ENCODE data around the gene NTN1.

The NTN1 gene

DNA sequence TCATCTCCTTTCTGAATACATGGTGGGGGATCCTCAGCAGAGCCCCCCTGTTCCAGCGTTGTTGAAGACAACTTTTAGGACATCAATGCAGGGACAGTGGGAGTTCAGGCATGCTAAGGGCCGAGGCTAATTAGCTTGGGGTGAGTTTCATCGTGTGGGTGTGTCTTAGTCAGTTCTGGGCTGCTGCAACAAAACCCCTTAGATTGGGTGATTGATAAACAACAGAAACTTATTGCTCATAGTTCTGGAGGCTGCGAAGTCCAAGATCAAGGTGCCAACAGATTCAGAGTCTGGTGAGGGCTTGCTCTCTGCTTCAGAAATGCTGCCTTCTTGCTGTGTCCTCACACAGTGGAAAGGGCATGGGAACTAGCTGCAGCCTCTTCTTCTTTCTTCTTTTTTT, 214.0 kb downstream of the NTN1 start:
- DNase-seq, result no peak

DNA sequence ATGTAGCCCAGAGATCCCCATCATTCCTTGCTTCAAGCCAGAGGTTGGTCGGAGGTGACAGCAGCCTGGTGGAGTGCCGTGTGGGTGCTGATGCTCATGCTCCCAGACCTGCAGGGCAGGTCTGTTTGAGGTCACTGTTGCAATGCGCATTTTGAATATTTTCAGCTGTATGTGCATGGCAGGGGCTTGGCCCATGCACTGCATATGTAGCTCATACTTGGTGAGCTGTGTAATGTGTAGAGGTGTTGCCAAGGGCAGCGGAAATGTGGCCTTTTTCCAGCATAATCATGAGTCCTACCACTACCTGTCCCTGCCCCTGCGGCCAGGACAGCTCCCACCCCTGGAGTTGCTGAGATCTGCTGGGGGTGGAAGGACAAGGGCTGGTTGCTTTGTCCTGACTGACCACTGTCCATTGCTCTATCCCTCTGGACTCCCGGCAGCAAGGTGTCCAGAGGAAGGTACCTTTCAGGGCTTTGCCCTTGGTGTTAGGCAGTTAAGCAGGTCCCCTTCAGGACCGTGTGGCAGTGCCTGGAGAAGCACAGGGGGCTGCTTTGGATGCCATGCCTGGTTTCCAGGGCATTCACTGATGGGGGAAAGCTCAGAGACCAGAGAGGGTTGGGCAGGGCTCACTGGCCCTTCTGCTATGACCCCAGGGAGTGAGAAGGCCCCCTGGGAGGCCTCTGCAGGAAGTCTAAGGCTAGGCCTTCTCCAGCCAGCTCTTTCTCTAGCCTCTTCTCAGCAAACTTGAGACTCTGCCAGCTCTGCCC, 215.2 kb downstream of the NTN1 start:
- no peak for DNase-seq

DNA sequence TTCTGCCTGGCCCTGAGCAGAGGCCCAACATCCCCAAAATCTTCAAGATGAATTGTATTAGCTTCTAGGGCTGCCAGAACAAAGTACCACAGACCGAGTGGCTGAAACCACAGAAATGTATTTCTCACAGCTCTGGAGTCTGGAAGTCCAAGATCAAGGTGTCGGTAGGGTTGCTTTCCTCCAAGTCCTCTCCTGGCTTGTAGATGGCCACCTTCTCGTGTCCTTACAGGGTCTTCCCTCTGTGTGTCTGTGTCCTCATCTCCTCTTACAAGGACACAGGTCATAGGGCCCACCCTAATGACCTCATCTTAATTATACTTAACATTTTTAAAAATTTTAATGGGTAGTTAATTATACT, 215.7 kb downstream of the NTN1 start:
- no peak for DNase-seq

DNA sequence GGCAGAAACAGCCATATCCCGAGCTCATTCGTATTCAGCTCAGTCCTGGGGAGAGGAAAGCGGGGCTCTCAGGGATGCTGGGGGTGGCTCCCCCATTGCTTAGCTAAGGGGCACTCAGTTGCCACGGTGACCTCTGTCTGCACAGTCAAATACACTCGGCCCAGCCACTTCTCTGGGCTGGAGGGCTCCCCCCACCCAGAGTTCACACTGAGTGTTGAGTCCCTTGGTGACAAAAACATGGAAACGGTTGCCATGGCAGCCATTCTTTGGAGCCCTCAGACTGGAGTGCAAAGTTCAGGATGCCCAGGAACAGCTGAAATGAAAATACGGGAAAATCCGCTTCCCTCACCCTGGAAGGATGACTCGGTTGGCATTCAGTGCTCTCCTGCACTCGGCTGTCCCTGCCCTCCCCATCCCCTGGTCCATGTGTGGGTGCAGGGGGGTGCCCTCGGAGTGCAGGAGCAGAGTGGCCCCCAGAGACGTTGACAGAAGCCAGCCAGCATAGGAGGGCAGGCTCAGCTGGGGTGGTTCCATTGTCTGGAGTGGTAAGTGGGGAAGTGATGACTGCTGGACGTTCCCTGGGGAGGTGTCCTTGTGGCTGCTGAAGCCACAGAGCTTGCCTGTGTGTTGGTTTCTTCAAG, 216.5 kb downstream of the NTN1 start:
- DNase-seq, result no peak

DNA sequence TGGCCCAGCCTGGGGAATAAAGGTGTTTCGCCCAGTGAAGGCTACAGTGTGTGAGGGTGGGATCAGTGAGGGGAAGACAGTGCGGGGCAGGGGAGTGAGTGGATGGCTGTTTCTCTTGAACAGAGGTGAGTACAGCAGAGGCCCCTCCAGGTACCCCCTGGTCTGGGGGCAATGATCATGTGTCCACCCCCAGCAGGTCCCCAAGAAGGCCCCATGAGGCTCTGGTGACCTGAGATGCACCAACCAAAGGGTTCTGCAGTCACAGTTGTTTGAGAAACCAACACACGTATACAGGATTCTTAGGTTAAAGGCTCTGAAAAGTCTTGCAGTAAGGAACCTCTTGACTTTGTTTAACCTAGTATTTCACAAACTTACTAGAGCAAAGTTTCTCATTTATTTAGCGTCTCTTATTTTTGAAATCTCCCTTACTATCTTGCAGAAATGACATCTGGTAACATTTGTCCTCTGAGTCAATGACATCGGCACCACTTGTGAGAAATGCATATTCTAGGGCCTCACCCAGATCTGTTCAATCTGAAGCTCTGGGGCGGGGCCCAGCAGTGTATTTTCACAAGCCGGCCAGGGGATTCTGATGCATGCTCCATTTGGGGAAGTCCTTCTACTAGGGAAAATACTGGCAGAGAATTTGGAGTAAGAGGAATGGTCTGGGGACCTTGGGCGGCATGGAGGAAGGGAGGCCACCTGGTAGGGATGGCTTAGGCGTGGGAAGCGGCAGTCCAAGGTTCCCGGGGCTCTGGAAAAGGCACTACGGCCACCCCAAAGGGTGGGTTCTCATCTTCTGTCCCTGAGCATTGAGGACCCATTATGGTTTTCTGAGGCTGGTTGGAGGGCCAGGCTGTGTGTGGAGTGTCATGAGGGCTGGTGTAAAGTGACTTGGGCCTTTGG, 217.3 kb downstream of the NTN1 start:
- no peak for DNase-seq

DNA sequence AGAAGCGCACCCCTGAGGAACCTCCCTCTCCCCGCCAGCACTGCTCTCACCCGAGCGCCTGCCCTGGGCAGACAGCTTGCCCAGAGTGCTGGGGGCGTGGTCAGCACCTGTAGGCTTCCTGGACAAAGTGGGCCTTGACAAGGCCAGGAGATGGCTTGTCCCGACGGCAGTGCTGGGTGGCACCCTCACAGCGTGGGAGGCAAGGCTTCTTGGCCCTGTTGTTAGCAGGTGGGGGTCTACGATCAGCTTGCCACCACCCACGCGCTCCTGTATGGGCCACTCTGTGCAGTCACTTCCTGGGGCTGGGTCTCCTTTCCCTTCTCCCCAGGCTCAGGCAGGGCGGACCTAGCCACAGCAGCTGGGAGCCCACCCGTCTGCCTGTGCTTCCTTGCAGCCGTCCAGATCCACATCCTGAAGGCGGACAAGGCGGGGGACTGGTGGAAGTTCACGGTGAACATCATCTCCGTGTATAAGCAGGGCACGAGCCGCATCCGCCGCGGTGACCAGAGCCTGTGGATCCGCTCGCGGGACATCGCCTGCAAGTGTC, 218.0 kb downstream of the NTN1 start:
- DNase-seq, result peak; percentile 20

DNA sequence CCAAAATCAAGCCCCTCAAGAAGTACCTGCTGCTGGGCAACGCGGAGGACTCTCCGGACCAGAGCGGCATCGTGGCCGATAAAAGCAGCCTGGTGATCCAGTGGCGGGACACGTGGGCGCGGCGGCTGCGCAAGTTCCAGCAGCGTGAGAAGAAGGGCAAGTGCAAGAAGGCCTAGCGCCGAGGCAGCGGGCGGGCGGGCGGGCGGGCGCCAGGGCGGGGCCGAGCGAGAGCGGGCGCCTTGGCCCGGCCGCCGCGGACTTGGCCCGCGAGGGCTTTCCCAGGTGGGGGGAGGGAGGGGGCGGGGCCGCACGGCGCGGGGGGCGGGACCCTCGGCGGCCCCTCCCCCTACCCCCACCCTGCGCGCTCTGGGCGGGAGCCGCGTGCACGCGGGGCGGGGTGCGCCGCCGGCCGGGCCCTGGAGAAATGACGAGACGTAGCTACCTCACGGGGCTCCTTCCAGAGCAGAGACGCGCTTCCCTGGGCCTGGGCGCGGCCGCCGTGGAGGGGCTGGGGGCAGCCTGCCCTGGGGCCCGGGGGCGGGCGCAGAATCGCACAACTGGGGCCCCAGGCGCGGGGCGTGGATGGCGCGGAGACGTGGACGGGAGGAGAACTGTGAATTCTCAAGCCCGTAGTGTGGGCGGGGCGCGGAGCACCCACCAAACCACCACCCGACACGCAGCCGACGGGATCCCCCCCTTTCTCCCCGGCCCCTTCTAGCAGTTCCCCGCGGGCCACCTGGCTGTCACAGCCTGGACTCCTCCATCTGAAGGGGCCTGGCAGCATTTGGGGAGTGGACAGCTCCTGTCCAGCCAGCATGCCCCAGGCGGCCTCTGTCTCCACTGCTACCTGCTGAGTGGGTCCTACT, 218.7 kb downstream of the NTN1 start:
- DNase-seq, result peak; percentile 70

DNA sequence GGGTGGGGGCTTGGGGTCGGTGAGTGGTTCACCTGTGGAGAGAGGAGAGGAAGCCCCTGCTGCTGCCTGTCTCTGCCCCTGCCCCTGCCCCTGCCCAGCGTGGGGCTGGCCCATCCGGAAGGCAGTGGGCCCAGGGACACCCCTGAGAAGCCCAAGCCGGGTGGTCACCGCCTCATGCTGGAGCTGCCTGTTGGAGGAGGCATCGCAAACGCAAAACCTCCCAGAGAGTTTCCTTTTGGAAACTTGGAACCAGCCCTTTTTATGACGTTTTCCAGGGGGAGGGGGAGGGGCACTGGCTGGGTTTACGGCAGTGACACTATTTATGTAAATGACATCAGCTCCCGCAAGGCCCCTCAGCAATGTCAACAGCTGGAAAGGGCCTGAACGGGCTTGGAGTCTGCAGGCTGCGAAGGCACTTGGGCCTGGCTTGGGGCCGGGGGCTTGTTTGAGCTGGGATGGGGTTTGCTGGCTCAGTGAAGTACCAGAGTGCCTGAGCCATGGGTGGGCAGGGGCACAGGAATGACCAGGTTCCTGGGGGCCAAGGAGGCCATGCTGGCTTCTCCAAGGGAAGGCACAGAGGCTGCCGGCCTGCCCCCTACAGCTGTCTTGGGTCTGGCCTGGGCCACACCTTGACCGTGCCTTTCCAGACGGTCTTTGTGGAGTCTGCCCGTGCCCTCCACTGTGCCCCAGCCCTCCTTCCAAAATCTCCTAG, 219.5 kb downstream of the NTN1 start:
- DNase-seq, result no peak

DNA sequence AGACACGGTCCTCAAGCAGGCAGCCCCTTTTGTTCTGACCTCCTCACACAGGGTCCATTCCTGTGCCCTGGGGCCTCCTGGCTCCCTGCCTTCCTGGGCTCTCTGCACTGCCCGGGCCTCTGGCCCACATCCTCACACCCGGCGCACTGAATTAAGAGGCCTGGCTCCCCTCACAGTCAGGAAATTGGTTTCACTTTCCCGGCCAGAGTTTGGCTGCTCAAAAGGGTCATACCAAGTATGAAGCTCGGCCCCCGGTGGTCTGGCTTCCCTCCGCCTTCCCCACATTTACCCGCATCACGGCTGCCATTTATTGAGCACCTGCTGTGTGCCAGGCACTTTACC, 220.0 kb downstream of the NTN1 start:
- DNase-seq, result no peak

DNA sequence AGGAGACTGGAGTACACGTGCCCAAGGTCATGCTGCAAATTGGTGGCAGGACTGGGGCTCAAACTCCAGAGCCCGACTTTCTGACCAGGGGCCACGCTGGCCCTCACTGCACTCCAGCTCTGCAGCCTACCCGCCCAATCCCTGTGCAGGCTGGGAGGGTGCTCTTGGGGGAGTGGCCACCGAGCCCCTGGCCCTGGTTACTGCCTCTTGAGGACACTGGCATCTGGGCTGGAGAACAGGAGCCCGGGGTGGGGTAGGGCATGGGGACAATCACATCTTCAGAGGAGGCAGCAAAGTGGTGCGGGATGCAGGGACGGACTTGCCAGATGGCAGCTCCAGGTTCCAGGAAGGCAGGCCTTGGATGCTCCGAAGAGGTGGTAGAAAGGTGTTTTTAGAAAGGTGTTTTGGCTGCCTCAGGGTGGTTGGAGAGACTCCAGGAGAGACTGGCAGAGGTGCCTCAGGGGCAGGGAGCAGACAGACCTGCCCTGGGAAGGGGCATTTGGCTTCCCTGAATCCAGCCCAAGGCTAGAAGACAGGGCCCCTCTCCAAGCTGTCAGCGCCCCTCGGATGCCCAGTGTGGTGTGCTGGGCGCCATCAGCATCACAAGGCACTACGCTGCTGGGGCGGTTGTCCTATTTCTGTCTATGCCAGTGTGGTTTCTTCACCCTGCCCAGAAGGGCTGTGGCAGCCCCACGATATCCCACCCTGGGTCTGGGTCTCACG, 220.6 kb downstream of the NTN1 start:
- DNase-seq, result no peak

DNA sequence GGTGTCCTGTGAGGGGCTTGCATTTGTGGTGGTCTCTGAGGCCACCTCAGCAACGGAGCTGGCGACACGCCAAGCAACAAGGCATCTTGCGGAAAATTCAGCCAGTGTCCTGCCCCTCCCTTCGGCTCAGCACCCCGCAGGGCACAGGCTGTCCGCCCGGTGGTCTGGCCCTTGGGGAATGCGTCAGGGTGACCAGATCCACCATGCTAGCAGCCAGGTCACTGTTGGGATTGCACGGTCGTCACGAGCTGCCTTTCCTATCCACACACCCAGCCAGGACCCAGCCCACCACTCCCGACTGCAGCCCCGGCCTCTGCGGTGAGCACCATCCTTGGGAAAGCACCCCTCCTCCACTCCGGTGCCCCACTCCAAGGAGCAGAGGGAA, 221.2 kb downstream of the NTN1 start:
- no peak for DNase-seq

DNA sequence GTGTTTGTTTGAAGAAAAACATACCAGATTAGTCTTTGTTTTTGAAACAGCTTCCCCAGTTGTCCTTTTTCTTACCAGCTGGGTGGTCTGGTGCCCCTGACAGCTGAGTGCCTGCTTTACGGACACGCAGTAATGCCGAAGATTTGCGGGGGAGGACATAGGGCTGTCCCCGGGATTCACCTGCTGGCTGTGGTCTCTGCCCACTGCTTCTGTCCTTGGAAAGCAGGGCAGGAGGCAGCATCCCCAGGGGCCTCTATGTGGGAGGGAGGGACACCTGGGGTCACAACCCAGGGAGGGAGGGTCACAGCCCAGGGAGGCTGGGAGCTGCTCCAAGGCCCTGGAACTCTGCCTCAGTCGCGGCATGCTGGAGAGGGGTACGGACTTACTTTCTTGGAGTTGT, 221.7 kb downstream of the NTN1 start:
- no peak for DNase-seq

DNA sequence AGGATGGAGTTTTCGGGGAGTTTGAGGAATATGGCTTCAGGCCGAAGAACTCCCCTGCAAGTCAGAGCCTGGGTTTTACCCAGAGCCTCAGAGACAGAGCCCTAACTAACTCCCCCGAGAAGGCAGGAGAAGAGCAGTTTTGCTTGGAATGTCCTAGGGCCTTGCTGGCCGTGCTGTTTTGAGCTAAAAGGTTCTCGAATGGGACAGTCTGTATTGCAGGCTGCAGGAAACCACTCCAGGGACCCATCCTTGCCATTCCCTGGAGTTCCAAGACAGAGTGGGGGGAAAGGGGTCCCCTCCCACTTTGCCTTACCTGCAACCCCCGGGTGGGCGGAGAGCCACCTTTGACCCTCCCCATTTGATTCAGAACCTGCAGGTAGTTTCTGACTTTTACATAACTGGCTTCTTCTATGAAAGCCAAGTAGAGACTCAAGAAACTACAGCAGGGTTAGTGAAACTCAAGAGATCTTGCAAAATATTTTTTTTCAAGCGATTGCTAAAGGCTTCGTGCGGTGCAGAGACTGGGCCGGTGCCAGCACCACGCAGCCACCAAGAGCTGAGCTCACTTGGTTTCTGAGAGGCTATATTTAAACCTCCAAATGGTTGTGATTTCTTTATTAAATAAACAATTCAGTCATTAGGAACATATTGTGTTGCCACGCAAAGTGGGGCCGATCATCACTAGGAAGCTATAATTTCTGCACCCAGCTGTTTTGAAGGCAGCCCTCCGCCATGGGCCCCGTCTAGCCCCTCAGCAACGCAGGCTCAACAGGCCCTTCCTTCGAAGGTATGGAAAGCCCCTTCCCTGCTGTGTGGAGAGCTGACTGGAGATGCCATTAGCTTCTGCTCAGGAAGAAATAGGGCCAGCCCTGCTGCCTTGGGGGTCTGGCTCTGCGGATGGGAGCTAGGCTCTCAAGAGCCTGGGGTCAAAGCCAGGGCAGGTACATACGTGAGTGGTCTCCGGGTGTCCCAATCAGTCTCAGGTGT, 223.0 kb downstream of the NTN1 start:
- DNase-seq, result no peak

DNA sequence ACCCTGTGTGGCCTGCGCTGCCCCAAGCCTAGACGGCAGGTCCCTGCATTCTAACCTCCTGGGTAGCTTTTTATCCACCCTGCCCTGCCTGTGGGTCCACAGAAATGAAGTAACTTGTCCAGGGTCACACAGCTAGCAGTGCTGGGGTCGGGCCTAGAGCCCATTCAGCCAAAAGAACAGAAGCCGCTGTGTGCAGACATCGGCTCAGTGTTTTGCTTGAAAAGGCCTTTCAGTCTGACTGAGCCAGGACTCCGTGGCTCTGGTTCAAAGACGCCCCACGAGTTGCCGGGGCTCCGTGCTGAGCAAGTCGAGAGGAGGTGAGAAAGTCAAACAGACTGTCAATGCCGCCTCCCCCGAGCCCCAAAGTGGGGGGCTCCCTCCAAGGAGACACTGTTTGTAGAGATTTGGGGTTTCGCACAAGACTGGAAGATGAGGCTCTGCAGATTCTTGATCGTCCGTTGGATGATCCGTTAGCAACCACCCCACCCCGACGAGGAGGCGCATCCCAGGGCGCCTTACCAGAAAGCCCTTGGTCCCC, 226.2 kb downstream of the NTN1 start:
- no peak for DNase-seq

DNA sequence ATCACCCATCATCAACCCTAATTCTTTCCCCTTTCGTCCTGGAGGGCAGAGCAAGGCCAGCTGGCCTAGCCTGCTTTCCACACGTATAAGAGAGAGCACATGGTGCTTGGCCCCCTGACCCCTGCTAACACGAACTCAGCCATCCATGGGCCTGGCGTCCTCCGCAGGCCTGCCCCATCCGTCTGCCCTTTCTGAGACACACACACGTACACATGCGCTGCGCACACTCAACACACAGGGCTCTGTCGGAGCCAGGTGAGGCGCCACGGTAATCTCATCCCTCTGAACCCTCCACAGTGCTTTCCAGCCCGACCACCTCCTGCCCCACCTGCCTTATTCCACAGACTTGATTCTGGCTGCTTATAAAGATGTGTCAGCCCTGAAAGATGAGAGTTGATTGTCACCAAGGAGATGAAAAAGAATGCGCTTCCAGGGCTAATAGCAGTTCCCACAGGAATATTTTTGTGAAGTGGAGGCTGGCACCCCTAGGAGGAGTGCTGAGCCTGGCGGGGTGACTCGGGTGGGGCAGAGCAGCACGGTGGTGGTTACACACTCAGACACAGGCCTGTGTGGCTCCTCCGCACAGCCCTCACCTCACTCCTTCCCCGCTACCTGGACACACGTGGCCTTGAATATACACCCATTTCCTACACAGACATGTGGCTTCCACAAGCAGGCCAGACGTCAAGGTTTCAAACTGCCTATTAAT, 228.1 kb downstream of the NTN1 start:
- DNase-seq, result no peak

DNA sequence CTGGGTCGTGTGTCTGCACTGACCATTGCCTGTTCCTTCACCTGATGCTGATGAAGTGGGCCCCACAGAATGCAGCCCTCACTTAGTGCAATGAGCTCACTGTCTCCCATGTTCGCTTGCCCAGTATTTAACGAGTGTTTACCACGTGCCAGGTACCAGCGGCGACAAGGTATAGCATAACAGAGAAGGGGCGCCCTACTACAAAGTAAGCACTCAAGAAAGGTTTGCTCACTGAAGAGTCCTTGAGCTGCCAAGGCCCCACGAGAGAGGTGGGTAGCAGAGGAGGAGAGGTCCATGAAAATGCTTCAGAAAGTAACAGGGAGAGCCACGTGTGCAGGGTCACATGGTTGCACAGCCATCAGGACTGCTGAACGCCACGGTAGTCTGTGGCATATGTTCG, 230.0 kb downstream of the NTN1 start:
- no peak for DNase-seq

DNA sequence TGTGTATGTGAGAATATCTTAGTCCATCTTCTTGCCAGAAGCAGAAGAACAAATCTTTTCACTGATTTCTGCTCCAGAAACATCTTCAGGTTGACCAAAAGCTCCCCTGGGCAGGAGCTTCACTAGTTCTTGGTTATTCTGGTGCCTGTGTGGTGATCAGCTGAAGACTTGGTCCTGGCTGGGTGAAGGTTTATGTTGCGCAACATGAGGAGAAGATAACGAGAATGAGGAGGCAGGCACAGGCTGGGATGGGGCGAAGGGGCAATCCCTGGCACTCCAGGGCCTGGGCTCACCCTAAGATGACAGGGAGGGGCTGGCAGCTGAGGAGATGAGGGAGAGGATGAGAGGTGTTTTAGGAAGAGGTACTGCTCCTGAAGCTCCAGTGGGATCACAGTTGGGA, 232.0 kb downstream of the NTN1 start:
- DNase-seq, result no peak

DNA sequence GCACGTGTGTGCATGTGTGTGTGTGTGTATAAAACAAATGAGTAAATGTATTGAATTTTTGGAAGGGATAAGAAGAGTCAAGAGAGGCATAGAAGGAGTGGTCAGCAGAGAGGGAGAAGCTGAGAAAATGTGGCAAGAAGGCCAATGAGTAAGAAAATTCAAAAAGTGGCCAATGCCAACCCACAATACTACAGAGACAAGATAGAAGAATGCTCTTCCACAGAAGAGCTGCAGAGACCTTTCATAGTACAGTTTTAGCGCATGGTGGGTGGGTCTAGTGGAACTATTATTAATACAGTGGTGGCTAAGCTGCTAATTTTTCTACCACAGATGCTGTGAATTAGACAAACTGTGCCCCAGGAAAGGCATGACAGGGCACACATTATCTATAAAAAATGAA, 233.5 kb downstream of the NTN1 start:
- no peak for DNase-seq

DNA sequence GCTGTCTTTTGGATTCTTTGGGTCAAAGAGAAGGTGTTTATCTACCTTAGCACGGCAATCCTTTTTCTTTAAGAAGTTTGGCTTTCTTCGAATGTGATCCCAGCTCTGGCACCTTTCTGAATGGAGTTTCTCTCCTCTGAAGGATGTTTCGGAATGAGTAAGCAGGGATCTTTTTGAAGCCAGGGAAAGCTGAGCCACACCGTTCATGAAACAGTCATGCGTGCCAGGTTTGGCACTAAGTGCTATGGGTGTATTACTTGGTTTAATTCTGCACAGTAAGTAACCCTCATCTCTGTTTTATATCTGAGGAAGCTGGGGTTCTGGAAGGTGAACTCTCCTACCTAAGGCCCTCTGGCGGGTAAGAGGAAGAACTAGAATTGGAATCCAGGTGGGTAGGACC, 234.5 kb downstream of the NTN1 start:
- DNase-seq, result no peak

All from central memory CD4-positive, alpha-beta T cell (primary cell).